Stimulated activated CD4-positive, alpha-beta T cell treated with anti-CD3 and anti-CD28 coated beads, Interleukin-12 subunit alpha, Interleukin-12 subunit beta, amount 100 ng/mL, for 48 hours (primary cell): ENCODE data around the gene KIAA1671.

Experiments used
- DNase-seq, 3 donors: peaks; one replicate each; pipeline ENCODE4 v3.0.0-alpha.2; 2020; ENCODE audit warnings: low read depth in 2 of 3, low spot score in 1 of 3

The KIAA1671 gene

GRCh38 chr22:25139062-25139461 is 186.5 kb downstream of the KIAA1671 start:
- no peak for DNase-seq

GRCh38 chr22:25142102-25142501 is 189.6 kb downstream of the KIAA1671 start:
- DNase-seq, result no peak

- no peak for DNase-seq
Measured at GRCh38 chr22:25143156-25144076, 190.9 kb downstream of the KIAA1671 start.

GRCh38 chr22:25144522-25144921 is 192.0 kb downstream of the KIAA1671 start:
- DNase-seq, result no peak

GRCh38 chr22:25146307-25146706 is 193.8 kb downstream of the KIAA1671 start:
- DNase-seq, result no peak

- DNase-seq, result no peak
Measured at GRCh38 chr22:25146906-25147641, 194.6 kb downstream of the KIAA1671 start.

GRCh38 chr22:25147642-25147928 is 195.1 kb downstream of the KIAA1671 start:
- DNase-seq, result no peak

- no peak for DNase-seq
Measured at GRCh38 chr22:25148149-25148691, 195.7 kb downstream of the KIAA1671 start.

GRCh38 chr22:25149014-25149413 is 196.5 kb downstream of the KIAA1671 start:
- no peak for DNase-seq

GRCh38 chr22:25153961-25154666 is 201.6 kb downstream of the KIAA1671 start:
- DNase-seq, result no peak

- DNase-seq, result no peak
Measured at GRCh38 chr22:25154667-25154999, 202.1 kb downstream of the KIAA1671 start.

- no peak for DNase-seq
Measured at GRCh38 chr22:25156736-25157135, 204.2 kb downstream of the KIAA1671 start.

- DNase-seq, result no peak
Measured at GRCh38 chr22:25159028-25159427, 206.5 kb downstream of the KIAA1671 start.

- no peak for DNase-seq
Measured at GRCh38 chr22:25160120-25160996, 207.8 kb downstream of the KIAA1671 start.

- DNase-seq, result no peak
Measured at GRCh38 chr22:25161017-25161915, 208.8 kb downstream of the KIAA1671 start.

GRCh38 chr22:25161916-25162530 is 209.5 kb downstream of the KIAA1671 start:
- no peak for DNase-seq

GRCh38 chr22:25162561-25162960 is 210.0 kb downstream of the KIAA1671 start:
- DNase-seq, result no peak

GRCh38 chr22:25165785-25166184 is 213.3 kb downstream of the KIAA1671 start:
- DNase-seq, result no peak
